ENCODE results near the gene TRIM29. TPM values are rescaled to one million over a fixed set of nuclear protein-coding genes. Genes with fewer than 3 reads are reported as not detected.

TRIM29 gene
- total and polyA plus RNA-seq, 10 of the 15 experiments (the other 5 are each of a cell fraction or from before 2014, with no cell fraction given) = 0.08 to 0.67 (median 0.26) TPM; not detected in 5

DNA sequence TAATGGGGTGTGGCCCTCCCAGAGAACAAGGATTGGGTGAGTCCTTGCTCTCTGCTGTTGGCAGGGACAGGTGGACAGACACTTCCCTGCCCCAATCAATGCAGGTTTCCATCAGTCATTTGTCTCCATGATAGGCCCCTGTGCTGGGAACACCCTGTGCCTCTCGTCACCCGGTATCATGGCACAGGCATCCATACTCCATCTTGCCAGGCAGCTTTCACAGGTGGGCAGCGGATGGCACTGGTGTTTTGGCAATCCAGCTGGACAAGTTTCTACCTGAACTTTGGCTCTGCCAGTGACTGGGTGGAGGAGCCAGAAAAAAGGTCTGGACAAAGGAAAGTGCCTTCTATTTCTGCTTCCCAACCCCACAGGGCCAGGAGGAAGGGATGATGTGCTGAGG, 47.5 kb downstream of the TRIM29 start (continued):
- no peak for TF ChIP-seq GATAD2B (conservative IDR thresholded peaks at IDR 0.05; ENCODE audit: low read depth)

- RAD21 ChIA-PET (ENCODE audit: unreplicated experiment) = no interaction called here
- WGBS (ENCODE audit: insufficient coverage, insufficient replicate concordance, low lambda C conversion rate, missing lambda C conversion rate) = 2% methylated on average over 6 of the region's 6 CpGs
- no TSS peak for BruUV-seq (replicated peaks)
- no peaks in the 10 kb centered on the region for H3K36me3 ChIP-seq (ENCODE audit: control insufficient read depth in 2 of 2, insufficient read depth in 2 of 2, low read length in 1 of 2)
- no peak overlapping the region for H3K27ac ChIP-seq (ENCODE audit: control insufficient read depth, insufficient read depth)
- DNase-seq (ENCODE audit: low read depth, low spot score) = no peak
- H3K4me2 ChIP-seq (ENCODE audit: control insufficient read depth, insufficient read depth) = no peak overlapping the region
- no peaks in the 10 kb centered on the region for H4K20me1 ChIP-seq (ENCODE audit: control insufficient read depth, insufficient read depth)
- no peak overlapping the region for H3K9ac ChIP-seq (ENCODE audit: control insufficient read depth, insufficient read depth, low read length)
- POLR2A ChIA-PET = interaction anchor here (0.6 kb wide), 1 partner anchor 490 kb away, joined by 4 read pairs; no protein-coding TSS in a partner anchor
- no peaks in the 10 kb centered on the region for H3K79me2 ChIP-seq (ENCODE audit: control insufficient read depth, insufficient read depth, low read length)
- peaks cover 0 to 1% of the 10 kb centered on the region in 2 experiments; a peak in 2 of 4 replicates for H3K27me3 ChIP-seq (replicated peaks in 1 of 2; ENCODE audit: control insufficient read depth in 2 of 2, insufficient read depth in 2 of 2, low read length in 1 of 2)
- H3K4me1 ChIP-seq (ENCODE audit: control insufficient read depth, insufficient read depth, low read length) = no peaks in the 10 kb centered on the region
- SMC1A ChIA-PET (ENCODE audit: uncharacterized antibody, unreplicated experiment) = no interaction called here
- no peak overlapping the region for H3K4me3 ChIP-seq
- intact Hi-C loops (cut with micrococcal nuclease; ENCODE audit: unreplicated experiment) = no loop called here
- no peak for FAIRE-seq
- no peak for ATAC-seq
- H2AFZ ChIP-seq (ENCODE audit: control insufficient read depth, low read depth, low read length) = no peak overlapping the region
- H3K9me3 ChIP-seq (replicated peaks; ENCODE audit: control insufficient read depth, insufficient read depth, low read length) = peaks cover 8% of the 10 kb centered on the region
- CTCF ChIA-PET = interaction anchor here (0.9 to 1.8 kb wide), 2 partner anchors 10 to 664 kb away, joined by 3 to 7 read pairs; no protein-coding TSS in a partner anchor
- in situ Hi-C loops (cut with MboI) = no loop called here
- TF ChIP-seq PML (IDR thresholded peaks at IDR 0.05; ENCODE audit: low read length) (no peak), ZNF24 (IDR thresholded peaks at IDR 0.05) (no peak), MEF2A (IDR thresholded peaks at IDR 0.05; ENCODE audit: insufficient read depth, low read depth, low read length) (no peak), NBN (IDR thresholded peaks at IDR 0.05) (no peak), TCF12 (IDR thresholded peaks at IDR 0.05; ENCODE audit: low read depth, low read length) (no peak), MAX (IDR thresholded peaks at IDR 0.05; ENCODE audit: low read depth, low read length) (no peak), JUNB (IDR thresholded peaks at IDR 0.05) (no peak), EP300 (IDR thresholded peaks at IDR 0.05; ENCODE audit: borderline replicate concordance in 1 of 2, control insufficient read depth in 1 of 2, low read depth in 2 of 2, low read length in 2 of 2) (no peak), REST (IDR thresholded peaks at IDR 0.05; ENCODE audit: low read depth, low read length) (no peak), TBL1XR1 (IDR thresholded peaks at IDR 0.05; ENCODE audit: low read depth, low read length) (no peak)
- TF ChIP-seq, protein P1, sequence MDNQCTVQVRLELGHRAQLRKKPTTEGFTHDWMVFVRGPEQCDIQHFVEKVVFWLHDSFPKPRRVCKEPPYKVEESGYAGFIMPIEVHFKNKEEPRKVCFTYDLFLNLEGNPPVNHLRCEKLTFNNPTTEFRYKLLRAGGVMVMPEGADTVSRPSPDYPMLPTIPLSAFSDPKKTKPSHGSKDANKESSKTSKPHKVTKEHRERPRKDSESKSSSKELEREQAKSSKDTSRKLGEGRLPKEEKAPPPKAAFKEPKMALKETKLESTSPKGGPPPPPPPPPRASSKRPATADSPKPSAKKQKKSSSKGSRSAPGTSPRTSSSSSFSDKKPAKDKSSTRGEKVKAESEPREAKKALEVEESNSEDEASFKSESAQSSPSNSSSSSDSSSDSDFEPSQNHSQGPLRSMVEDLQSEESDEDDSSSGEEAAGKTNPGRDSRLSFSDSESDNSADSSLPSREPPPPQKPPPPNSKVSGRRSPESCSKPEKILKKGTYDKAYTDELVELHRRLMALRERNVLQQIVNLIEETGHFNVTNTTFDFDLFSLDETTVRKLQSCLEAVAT (IDR thresholded peaks at IDR 0.05) = no peak
Observed at GRCh38 chr11:120089036-120090001, 48.6 kb downstream of the TRIM29 start.
